Erythroblast (primary cell): Measurements from ENCODE around the gene NRXN3.

Experiments
- DNase-seq, 2 experiments: peaks; one replicate each; lab custom pipeline; 2025; lab: John Stamatoyannopoulos, UW
- GATA1 ChIP-seq: IDR thresholded peaks from 2 replicates; pipeline ENCODE4 v1.6.1; 2011; ENCODE audit warnings: low read depth, mild to moderate bottlenecking, control low read depth, low read length, moderate library complexity
- POLR2A ChIP-seq: IDR thresholded peaks from 2 replicates; pipeline ENCODE4 v1.6.1; 2011; ENCODE audit warnings: mild to moderate bottlenecking, low read length

The NRXN3 gene

GRCh38 chr14:78154827-78155226, 15.3 kb upstream of the NRXN3 start:
- TF ChIP-seq GATA1 (no peak), POLR2A (no peak)
- peak; percentile 18 to 32 for DNase-seq

GRCh38 chr14:78156196-78156595, 14.0 kb upstream of the NRXN3 start:
- TF ChIP-seq GATA1 (no peak), POLR2A (no peak)
- DNase-seq, result no peak

- no peak for TF ChIP-seq GATA1
- peak; percentile 22 to 25 for DNase-seq
Measured at GRCh38 chr14:78157494-78158437, 12.4 kb upstream of the NRXN3 start.

GRCh38 chr14:78162202-78162601, 8.0 kb upstream of the NRXN3 start:
- TF ChIP-seq POLR2A, result no peak
- TF ChIP-seq GATA1, result no peak

GRCh38 chr14:78164226-78164853, 5.8 kb upstream of the NRXN3 start:
- no peak for TF ChIP-seq POLR2A
- no peak for TF ChIP-seq GATA1
- peak; percentile 51 to 75 for DNase-seq

More at GRCh38 chr14:78162202-78162601, 8.0 kb upstream of the NRXN3 start:
- no peak for DNase-seq

- no peak for DNase-seq
- no peak for TF ChIP-seq POLR2A
- no peak for TF ChIP-seq GATA1
Measured at GRCh38 chr14:78172428-78172827, 2.3 kb downstream of the NRXN3 start.

- DNase-seq, result no peak
- TF ChIP-seq POLR2A (no peak), GATA1 (no peak)
Measured at GRCh38 chr14:78173346-78174035, 3.3 kb downstream of the NRXN3 start.

GRCh38 chr14:78175412-78175811, 5.2 kb downstream of the NRXN3 start:
- no peak for DNase-seq

GRCh38 chr14:78178071-78178470, 7.9 kb downstream of the NRXN3 start:
- TF ChIP-seq GATA1, result no peak
- TF ChIP-seq POLR2A, result no peak
- DNase-seq, result no peak

More at GRCh38 chr14:78175412-78175811, 5.2 kb downstream of the NRXN3 start:
- TF ChIP-seq POLR2A (no peak), GATA1 (no peak)

GRCh38 chr14:78178971-78179370, 8.8 kb downstream of the NRXN3 start:
- DNase-seq, result no peak
- TF ChIP-seq POLR2A (no peak), GATA1 (no peak)

GRCh38 chr14:78181270-78181669, 11.1 kb downstream of the NRXN3 start:
- TF ChIP-seq POLR2A (no peak), GATA1 (no peak)
- DNase-seq, result no peak

- TF ChIP-seq GATA1 (no peak), POLR2A (no peak)
- DNase-seq, result no peak
Measured at GRCh38 chr14:78182722-78183121, 12.5 kb downstream of the NRXN3 start.

GRCh38 chr14:78184157-78184556, 14.0 kb downstream of the NRXN3 start:
- no peak for TF ChIP-seq POLR2A
- TF ChIP-seq GATA1, result no peak

More at GRCh38 chr14:78184157-78184556, 14.0 kb downstream of the NRXN3 start:
- DNase-seq, result no peak
